H9 (cell line): ENCODE results near the gene CFAP90. TPM values are rescaled to one million over a fixed set of nuclear protein-coding genes. Genes with fewer than 3 reads are reported as not detected.

ENCODE experiments used
- DNase-seq: peaks from one replicate; pipeline ENCODE4 v3.0.0-alpha.2; 2017
- H2AFZ ChIP-seq: one replicate; pipeline ENCODE4 v1.6.1; 2013; ENCODE audit warnings: mild to moderate bottlenecking, low read length, control low read depth, moderate library complexity
- H2AK5ac ChIP-seq: 2 replicates; pipeline ENCODE4 v1.6.1; 2013; ENCODE audit warnings: low read length, control low read depth, mixed read lengths; ENCODE audit not compliant: insufficient read length
- H2BK120ac ChIP-seq: one replicate; pipeline ENCODE4 v1.6.1; 2013; ENCODE audit warnings: low read depth, mild to moderate bottlenecking, low read length, control low read depth, inconsistent platforms; ENCODE audit not compliant: poor library complexity, severe bottlenecking
- H2BK12ac ChIP-seq: 2 replicates; pipeline ENCODE4 v1.6.1; 2013; ENCODE audit warnings: low read length, control low read depth, mixed read lengths, low read depth; ENCODE audit not compliant: insufficient read length
- H2BK15ac ChIP-seq: 2 replicates; pipeline ENCODE4 v1.6.1; 2013; ENCODE audit warnings: low read depth, low read length, control low read depth
- H2BK20ac ChIP-seq: one replicate; pipeline ENCODE4 v1.6.1; 2013; ENCODE audit warnings: low read depth, mild to moderate bottlenecking, low read length, control low read depth, inconsistent platforms; ENCODE audit not compliant: poor library complexity, severe bottlenecking
- H2BK5ac ChIP-seq: 2 replicates; pipeline ENCODE4 v1.6.1; 2013; ENCODE audit warnings: low read length, control low read depth, mixed read lengths; ENCODE audit not compliant: insufficient read length
- H3K14ac ChIP-seq: 2 replicates; pipeline ENCODE4 v1.6.1; 2013; ENCODE audit warnings: low read length, control low read depth; ENCODE audit not compliant: insufficient read depth
- H3K18ac ChIP-seq: 2 replicates; pipeline ENCODE4 v1.6.1; 2013; ENCODE audit warnings: low read depth, mild to moderate bottlenecking, mixed read lengths, low read length, control low read depth; ENCODE audit not compliant: insufficient read length
- H3K23ac ChIP-seq: 2 replicates; pipeline ENCODE4 v1.6.1; 2013; ENCODE audit warnings: low read length, control low read depth, mixed read lengths, low read depth; ENCODE audit not compliant: insufficient read length
- H3K23me2 ChIP-seq: 2 replicates; pipeline ENCODE4 v1.6.1; 2013; ENCODE audit warnings: low read depth, mild to moderate bottlenecking, mixed read lengths, low read length, control low read depth; ENCODE audit not compliant: insufficient read length, poor library complexity, severe bottlenecking
- H3K27ac ChIP-seq: 2 replicates; pipeline ENCODE4 v1.5.1; 2013; ENCODE audit warnings: low read length, control low read depth, mixed read lengths, low read depth; ENCODE audit not compliant: insufficient read length
- H3K27me3 ChIP-seq: 2 replicates; pipeline ENCODE4 v1.6.1; 2013; ENCODE audit warnings: low read length, control low read depth, inconsistent platforms; ENCODE audit not compliant: insufficient read depth
- H3K4ac ChIP-seq: 2 replicates; pipeline ENCODE4 v1.6.1; 2013; ENCODE audit warnings: low read depth, mild to moderate bottlenecking, control low read depth, inconsistent platforms, low read length, moderate library complexity
- H3K4me1 ChIP-seq: 2 replicates; pipeline ENCODE4 v1.6.1; 2013; ENCODE audit warnings: low read length, control low read depth, inconsistent platforms; ENCODE audit not compliant: insufficient read depth
- H3K4me2 ChIP-seq: 2 replicates; pipeline ENCODE4 v1.6.1; 2013; ENCODE audit warnings: low read length, control low read depth, mixed read lengths; ENCODE audit not compliant: insufficient read length, insufficient read depth
- H3K56ac ChIP-seq: 2 replicates; pipeline ENCODE4 v1.6.1; 2013; ENCODE audit warnings: low read depth, mild to moderate bottlenecking, mixed read lengths, low read length, control low read depth; ENCODE audit not compliant: insufficient read length
- H3K79me1 ChIP-seq: 2 replicates; pipeline ENCODE4 v1.6.1; 2013; ENCODE audit warnings: low read depth, mild to moderate bottlenecking, moderate library complexity, low read length, control low read depth, inconsistent platforms; ENCODE audit not compliant: insufficient read depth, poor library complexity, severe bottlenecking
- H3K79me2 ChIP-seq: 2 replicates; pipeline ENCODE4 v1.6.1; 2013; ENCODE audit warnings: low read length, control low read depth, inconsistent platforms; ENCODE audit not compliant: insufficient read depth
- H3K9ac ChIP-seq: 2 replicates; pipeline ENCODE4 v1.6.1; 2013; ENCODE audit warnings: low read length, control low read depth, mixed read lengths; ENCODE audit not compliant: insufficient read length; ENCODE audit errors: extremely low read depth
- H3K9me3 ChIP-seq: one replicate; pipeline ENCODE4 v1.6.1; 2013; ENCODE audit warnings: low read depth, low read length, inconsistent platforms; ENCODE audit not compliant: control insufficient read depth
- H3T11ph ChIP-seq: one replicate; pipeline ENCODE4 v1.6.1; 2013; ENCODE audit warnings: mild to moderate bottlenecking, low read length, control low read depth, inconsistent platforms
- H4K20me1 ChIP-seq: one replicate; pipeline ENCODE4 v1.6.1; 2013; ENCODE audit not compliant: control insufficient read depth, insufficient read length, insufficient read depth
- H4K5ac ChIP-seq: 2 replicates; pipeline ENCODE4 v1.6.1; 2013; ENCODE audit warnings: low read depth, mild to moderate bottlenecking, mixed read lengths, low read length, control low read depth; ENCODE audit not compliant: insufficient read length
- H4K8ac ChIP-seq: replicated peaks from 2 replicates; pipeline ENCODE4 v1.6.1; 2013; ENCODE audit warnings: low read length, control low read depth, mixed read lengths, low read depth; ENCODE audit not compliant: insufficient read length
- H4K91ac ChIP-seq: 2 replicates; pipeline ENCODE4 v1.6.1; 2013; ENCODE audit warnings: low read depth, mild to moderate bottlenecking, moderate library complexity, mixed read lengths, low read length, control low read depth; ENCODE audit not compliant: insufficient read length
- H3K27ac Mint-ChIP-seq, 3 experiments: 2 replicates in 2 of 3; 3 replicates in 1 of 3; pipeline ENCODE4 v1.8.0; 2020 to 2021; ENCODE audit warnings: mixed read lengths in 3 of 3, mild to moderate bottlenecking in 1 of 3, moderate library complexity in 1 of 3
- H3K27me3 Mint-ChIP-seq: 2 replicates; pipeline ENCODE4 v1.8.0; 2021; ENCODE audit warnings: low read depth, mild to moderate bottlenecking, moderate library complexity, mixed read lengths
- H3K36me3 Mint-ChIP-seq, 3 experiments: 2 replicates in 2 of 3; 3 replicates in 1 of 3; pipeline ENCODE4 v1.8.0; 2020 to 2021; ENCODE audit warnings: low read depth in 3 of 3, mixed read lengths in 3 of 3; ENCODE audit not compliant: insufficient read depth in 1 of 3
- H3K4me1 Mint-ChIP-seq, 2 experiments: 2 replicates each; pipeline ENCODE4 v1.8.0; 2020; ENCODE audit warnings: mixed read lengths in 2 of 2
- H3K4me3 Mint-ChIP-seq, 2 experiments: 2 replicates in 1 of 2; 3 replicates in 1 of 2; pipeline ENCODE4 v1.8.0; 2020 to 2021; ENCODE audit warnings: mild to moderate bottlenecking in 2 of 2, mixed read lengths in 2 of 2, moderate library complexity in 1 of 2
- H3K9me3 Mint-ChIP-seq, 2 experiments: 2 replicates in 1 of 2; 3 replicates in 1 of 2; pipeline ENCODE4 v1.8.0; 2020; ENCODE audit warnings: mild to moderate bottlenecking in 2 of 2, mixed read lengths in 2 of 2, moderate library complexity in 1 of 2
- WGBS: extraction: QIAGEN DNeasy Blood & Tissue Kit; methylation state at CpG from one replicate; pipeline ENCODE4 v1.1.7; 2013; ENCODE audit warnings: missing lambda C conversion rate, low lambda C conversion rate, mixed read lengths; ENCODE audit not compliant: insufficient read length; ENCODE audit errors: extremely low coverage; 5-methylcytosine and 5-hydroxymethylcytosine counted together
- total RNA-seq: library from RNA; stranded (reverse); gene quantifications from 2 replicates; pipeline ENCODE4 v1.2.1, GENCODE V29; 2021
- TF ChIP-seq, protein P1 (sequence below): fragments of 200-600 bp; sonication (generic); conservative IDR thresholded peaks from 3 replicates; pipeline ENCODE4 v1.8.0; 2021; ENCODE audit warnings: antibody characterized with exemption, mild to moderate bottlenecking

Gene CFAP90
- total RNA-seq, 1 experiment from 2014 or later: 0.44 TPM

DNA sequence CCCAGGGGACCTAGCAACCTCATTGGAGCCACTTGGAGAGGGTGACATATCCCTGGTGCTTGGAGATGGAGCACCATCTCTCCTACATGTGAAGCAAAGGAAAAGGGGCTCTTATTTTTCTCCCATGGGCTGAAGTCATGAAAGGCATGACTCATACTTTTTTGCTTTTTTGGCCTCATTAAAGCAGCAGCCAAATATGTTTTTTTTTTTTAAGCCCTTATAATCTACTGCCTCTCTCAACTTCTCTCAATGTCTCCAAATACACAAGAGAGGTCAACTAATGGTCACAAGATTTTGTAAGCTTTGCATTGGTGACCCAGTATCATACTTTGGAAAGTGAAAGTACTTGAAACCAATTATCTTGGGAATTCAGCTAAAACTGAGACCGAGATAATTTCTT is 1.6 kb upstream of the CFAP90 start:
- Histone ChIP-seq H3K23ac (no peak overlapping the region), H3K27ac (no peak overlapping the region), H3K27me3 (peaks cover 4% of the 10 kb centered on the region; the same call in 1 of the 2 replicates), H3K4me1 (no peaks in the 10 kb centered on the region), H3K4ac (no peak overlapping the region), H3K18ac (no peak overlapping the region), H3K79me2 (no peaks in the 10 kb centered on the region), H3K79me1 (no peaks in the 10 kb centered on the region), H3T11ph (no peak overlapping the region), H2BK12ac (no peak overlapping the region), H4K8ac (no peak overlapping the region), H2AK5ac (no peak overlapping the region), H3K56ac (no peak overlapping the region), H2BK15ac (no peak overlapping the region), H3K9me3 (no peaks in the 10 kb centered on the region), H4K91ac (no peak overlapping the region), H3K9ac (no peak overlapping the region), H3K14ac (no peak overlapping the region), H3K23me2 (peaks cover 13% of the 10 kb centered on the region), H2BK20ac (no peak overlapping the region), H2BK120ac (no peak overlapping the region), H3K4me2 (no peak overlapping the region), H2BK5ac (no peak overlapping the region), H4K20me1 (no peaks in the 10 kb centered on the region), H4K5ac (no peak overlapping the region), H2AFZ (no peak overlapping the region)
- TF ChIP-seq, protein P1, sequence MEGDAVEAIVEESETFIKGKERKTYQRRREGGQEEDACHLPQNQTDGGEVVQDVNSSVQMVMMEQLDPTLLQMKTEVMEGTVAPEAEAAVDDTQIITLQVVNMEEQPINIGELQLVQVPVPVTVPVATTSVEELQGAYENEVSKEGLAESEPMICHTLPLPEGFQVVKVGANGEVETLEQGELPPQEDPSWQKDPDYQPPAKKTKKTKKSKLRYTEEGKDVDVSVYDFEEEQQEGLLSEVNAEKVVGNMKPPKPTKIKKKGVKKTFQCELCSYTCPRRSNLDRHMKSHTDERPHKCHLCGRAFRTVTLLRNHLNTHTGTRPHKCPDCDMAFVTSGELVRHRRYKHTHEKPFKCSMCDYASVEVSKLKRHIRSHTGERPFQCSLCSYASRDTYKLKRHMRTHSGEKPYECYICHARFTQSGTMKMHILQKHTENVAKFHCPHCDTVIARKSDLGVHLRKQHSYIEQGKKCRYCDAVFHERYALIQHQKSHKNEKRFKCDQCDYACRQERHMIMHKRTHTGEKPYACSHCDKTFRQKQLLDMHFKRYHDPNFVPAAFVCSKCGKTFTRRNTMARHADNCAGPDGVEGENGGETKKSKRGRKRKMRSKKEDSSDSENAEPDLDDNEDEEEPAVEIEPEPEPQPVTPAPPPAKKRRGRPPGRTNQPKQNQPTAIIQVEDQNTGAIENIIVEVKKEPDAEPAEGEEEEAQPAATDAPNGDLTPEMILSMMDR: no peak
- no peak for DNase-seq
- Mint-ChIP-seq H3K4me3 (no peak overlapping the region), H3K9me3 (peaks cover 2 to 7% of the 10 kb centered on the region in 2 experiments; a peak in 3 of 5 replicates), H3K27me3 (peaks cover 34% of the 10 kb centered on the region), H3K36me3 (peaks cover 0 to 15% (median 4%) of the 10 kb centered on the region in 3 experiments; a peak in 3 of 7 replicates), H3K27ac (no peak overlapping the region), H3K4me1 (peaks cover 11 to 15% of the 10 kb centered on the region in 2 experiments)
- no CpG with 5 or more reads among the region's 1 CpG for WGBS
